SU-DHL-6 (cell line): ENCODE results near the gene SARM1.

ENCODE experiments used
- EZH2phosphoT487 ChIP-seq: fragments of 200-600 bp; sonication (generic), shearing (Covaris generic); conservative IDR thresholded peaks from 2 replicates; pipeline ENCODE4 v1.6.1; 2018; ENCODE audit warnings: mild to moderate bottlenecking, antibody characterized with exemption, low read length, moderate library complexity, mixed read lengths
- TF ChIP-seq, protein P1 (sequence below): fragments of 200-600 bp; sonication (generic); IDR thresholded peaks from one replicate; pipeline ENCODE4 v1.5.1; 2017; ENCODE audit warnings: antibody characterized with exemption, mild to moderate bottlenecking, low read length, moderate library complexity; ENCODE audit not compliant: insufficient read depth, poor library complexity, severe bottlenecking

DNA sequence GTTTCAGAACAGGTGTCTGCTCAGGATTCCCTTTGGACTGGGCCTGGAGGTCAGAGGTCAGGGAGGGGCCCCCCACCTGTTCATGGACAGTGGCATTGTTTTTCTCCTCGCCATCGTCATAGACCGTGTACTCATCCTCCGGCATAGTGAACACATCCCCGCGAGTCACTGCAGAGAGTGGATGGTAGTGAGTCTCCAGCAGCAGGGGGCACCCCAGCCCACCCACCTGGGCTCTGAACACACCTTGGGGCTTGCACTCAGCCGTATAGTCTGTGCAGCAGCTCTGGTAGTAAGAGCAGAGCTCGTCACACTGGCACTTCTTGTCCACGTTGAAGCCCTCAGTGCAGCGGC, 1.8 kb upstream of the SARM1 start:
- TF ChIP-seq, protein P1, sequence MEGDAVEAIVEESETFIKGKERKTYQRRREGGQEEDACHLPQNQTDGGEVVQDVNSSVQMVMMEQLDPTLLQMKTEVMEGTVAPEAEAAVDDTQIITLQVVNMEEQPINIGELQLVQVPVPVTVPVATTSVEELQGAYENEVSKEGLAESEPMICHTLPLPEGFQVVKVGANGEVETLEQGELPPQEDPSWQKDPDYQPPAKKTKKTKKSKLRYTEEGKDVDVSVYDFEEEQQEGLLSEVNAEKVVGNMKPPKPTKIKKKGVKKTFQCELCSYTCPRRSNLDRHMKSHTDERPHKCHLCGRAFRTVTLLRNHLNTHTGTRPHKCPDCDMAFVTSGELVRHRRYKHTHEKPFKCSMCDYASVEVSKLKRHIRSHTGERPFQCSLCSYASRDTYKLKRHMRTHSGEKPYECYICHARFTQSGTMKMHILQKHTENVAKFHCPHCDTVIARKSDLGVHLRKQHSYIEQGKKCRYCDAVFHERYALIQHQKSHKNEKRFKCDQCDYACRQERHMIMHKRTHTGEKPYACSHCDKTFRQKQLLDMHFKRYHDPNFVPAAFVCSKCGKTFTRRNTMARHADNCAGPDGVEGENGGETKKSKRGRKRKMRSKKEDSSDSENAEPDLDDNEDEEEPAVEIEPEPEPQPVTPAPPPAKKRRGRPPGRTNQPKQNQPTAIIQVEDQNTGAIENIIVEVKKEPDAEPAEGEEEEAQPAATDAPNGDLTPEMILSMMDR: no peak
- TF ChIP-seq EZH2phosphoT487: no peak
